Activated CD8-positive, alpha-beta memory T cell treated with anti-CD3 and anti-CD28 coated beads, Interleukin-2, amount 10 ng/mL, durations not matched to agents 7 days and 5 days (primary cell): ENCODE data around the gene PIR. TPM values are rescaled to one million over a fixed set of nuclear protein-coding genes. Genes with fewer than 3 reads are reported as not detected.

Experiments used
- ATAC-seq: fragments of 150-1000 bp; cut with Tn5 transposase; one replicate; pipeline ENCODE4 v1.10.0; 2021; ENCODE audit warnings: moderate library complexity
- CTCF ChIA-PET: fragments of 350-600 bp; sonication (Branson Sonifier 250); formaldehyde crosslinking; loops from one replicate; lab custom pipeline; 2021; ENCODE audit warnings: antibody characterized with exemption; lab: Charles Lee
- DNase-seq: peaks from one replicate; pipeline ENCODE4 v3.0.0-alpha.2; 2020
- H3K27ac Mint-ChIP-seq: one replicate; pipeline ENCODE4 v1.8.0; 2021; ENCODE audit warnings: mild to moderate bottlenecking, mixed read lengths
- H3K27me3 Mint-ChIP-seq: one replicate; pipeline ENCODE4 v1.8.0; 2021; ENCODE audit warnings: mixed read lengths
- H3K36me3 Mint-ChIP-seq: one replicate; pipeline ENCODE4 v1.8.0; 2021; ENCODE audit warnings: mild to moderate bottlenecking, mixed read lengths
- H3K4me1 Mint-ChIP-seq: one replicate; pipeline ENCODE4 v1.8.0; 2021; ENCODE audit warnings: mixed read lengths
- H3K4me3 Mint-ChIP-seq: one replicate; pipeline ENCODE4 v1.8.0; 2021; ENCODE audit warnings: mild to moderate bottlenecking, moderate library complexity, mixed read lengths
- H3K9me3 Mint-ChIP-seq: one replicate; pipeline ENCODE4 v1.8.0; 2022; ENCODE audit warnings: low read depth, mixed read lengths
- total RNA-seq, 2 experiments: library from RNA; stranded (reverse); gene quantifications; one replicate each; pipeline ENCODE4 v1.2.3, GENCODE V29; 2021

PIR gene
- total RNA-seq, 2 experiments from 2014 or later, result 6.2 to 7.0 TPM

DNA sequence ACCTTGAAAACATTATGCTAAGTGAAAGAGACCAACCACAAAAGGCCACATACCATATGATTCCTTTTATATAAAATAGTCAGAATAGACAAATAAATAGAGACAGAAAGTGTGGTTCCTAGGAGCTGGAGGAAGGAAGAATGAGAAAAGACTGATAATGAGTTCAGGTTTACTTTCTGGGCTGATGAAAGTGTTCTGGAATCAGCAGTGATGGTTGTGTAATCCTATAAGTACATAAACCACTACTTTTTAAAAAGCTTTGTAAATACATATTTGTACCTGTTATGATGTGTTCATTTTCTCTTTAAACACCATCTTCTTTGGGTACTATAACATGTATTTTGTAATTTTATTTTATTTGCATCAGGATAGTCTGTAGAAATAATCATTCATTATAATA lies 20.6 kb downstream of the PIR start:
- Mint-ChIP-seq H3K9me3 (no peaks in the 10 kb centered on the region), H3K27me3 (no peaks in the 10 kb centered on the region), H3K4me3 (no peak overlapping the region), H3K36me3 (no peaks in the 10 kb centered on the region), H3K27ac (no peak overlapping the region), H3K4me1 (peaks cover 2% of the 10 kb centered on the region)
- ATAC-seq (no peak), DNase-seq (no peak)
- CTCF ChIA-PET, result no interaction called here

DNA sequence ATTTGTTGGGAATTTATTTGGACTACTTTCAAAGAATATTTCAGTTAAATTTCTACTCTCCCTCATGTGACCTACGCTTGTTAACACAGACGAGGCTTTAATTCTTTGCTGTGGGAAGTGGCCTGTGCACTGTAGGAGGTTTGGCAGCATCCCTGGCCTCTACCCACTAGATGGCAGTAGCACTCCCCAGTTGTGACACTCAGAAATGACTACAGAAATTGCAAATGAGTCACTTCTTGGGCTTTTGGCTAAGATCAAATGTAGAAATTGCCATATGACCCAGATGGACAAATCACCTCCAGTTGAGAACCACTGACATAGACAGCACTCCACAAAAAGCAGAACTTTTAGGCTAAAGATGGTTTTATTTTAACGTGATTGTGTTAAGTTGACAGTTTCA lies 22.1 kb downstream of the PIR start:
- H3K27ac Mint-ChIP-seq, result no peak overlapping the region
- peak; percentile 76 for ATAC-seq
- no peaks in the 10 kb centered on the region for H3K36me3 Mint-ChIP-seq
- no peaks in the 10 kb centered on the region for H3K27me3 Mint-ChIP-seq
- DNase-seq, result peak; percentile 66
- no peaks in the 10 kb centered on the region for H3K9me3 Mint-ChIP-seq
- peaks cover 2% of the 10 kb centered on the region for H3K4me1 Mint-ChIP-seq
- H3K4me3 Mint-ChIP-seq, result no peak overlapping the region
- CTCF ChIA-PET, result interaction anchor here (1.5 to 1.8 kb wide), 2 partner anchors 25 to 171 kb away, joined by 5 read pairs; no protein-coding TSS in a partner anchor

DNA sequence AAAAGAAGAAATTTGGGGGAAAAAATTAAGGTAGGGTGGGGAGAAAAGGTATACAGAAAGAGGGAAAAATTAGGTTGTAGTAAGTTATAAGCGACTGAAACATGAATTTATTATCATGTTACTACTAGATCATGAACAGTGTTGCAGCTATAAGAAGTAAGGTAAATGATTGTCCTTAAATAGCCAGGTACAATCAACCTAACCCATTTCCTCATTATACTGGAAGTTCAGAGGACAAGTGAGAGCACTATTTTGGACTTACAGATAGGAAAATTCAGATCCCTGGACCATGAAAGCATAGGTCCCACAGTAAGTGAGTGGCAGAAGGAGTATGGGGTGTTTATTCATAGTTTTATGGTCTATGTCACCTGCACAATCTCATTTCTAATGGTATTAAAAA lies 23.5 kb downstream of the PIR start:
- no peak for ATAC-seq
- Mint-ChIP-seq H3K27me3 (peaks cover 4% of the 10 kb centered on the region), H3K9me3 (no peaks in the 10 kb centered on the region), H3K4me1 (peaks cover 2% of the 10 kb centered on the region), H3K36me3 (no peaks in the 10 kb centered on the region), H3K4me3 (no peak overlapping the region), H3K27ac (no peak overlapping the region)
- DNase-seq, result no peak
- CTCF ChIA-PET, result interaction anchor here (0.6 to 1.0 kb wide), 2 partner anchors 116 to 122 kb away, joined by 3 read pairs; no protein-coding TSS in a partner anchor

DNA sequence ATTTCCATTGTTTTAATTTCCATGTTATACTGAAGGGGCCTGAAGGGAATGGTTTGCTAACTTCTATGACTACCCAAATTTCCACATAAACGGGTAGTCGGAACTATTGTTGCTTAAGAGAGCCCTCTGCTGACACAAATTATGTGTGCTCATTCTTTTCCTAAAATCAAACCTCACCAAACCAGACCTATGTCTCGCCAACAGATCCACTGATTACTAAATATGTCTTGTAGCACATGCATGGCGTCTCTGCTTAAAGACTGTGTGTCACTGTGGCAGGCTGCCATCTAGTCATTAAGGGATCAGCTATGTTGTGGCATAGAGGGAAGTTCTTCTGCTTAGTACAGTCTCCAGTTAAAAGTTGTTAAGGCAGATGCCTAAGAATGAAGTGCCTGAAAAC lies 25.1 kb downstream of the PIR start:
- no peak for DNase-seq
- no peaks in the 10 kb centered on the region for H3K9me3 Mint-ChIP-seq
- H3K4me1 Mint-ChIP-seq, result peaks cover 2% of the 10 kb centered on the region
- peaks cover 7% of the 10 kb centered on the region for H3K27me3 Mint-ChIP-seq
- CTCF ChIA-PET, result interaction anchor here (0.5 to 2.9 kb wide), 5 partner anchors 25 to 500 kb away, joined by 3 to 13 read pairs (median 3); partner anchors contain the start of gene PIR
- no peak for ATAC-seq
- no peaks in the 10 kb centered on the region for H3K36me3 Mint-ChIP-seq
- H3K4me3 Mint-ChIP-seq, result no peak overlapping the region
- H3K27ac Mint-ChIP-seq, result no peak overlapping the region

DNA sequence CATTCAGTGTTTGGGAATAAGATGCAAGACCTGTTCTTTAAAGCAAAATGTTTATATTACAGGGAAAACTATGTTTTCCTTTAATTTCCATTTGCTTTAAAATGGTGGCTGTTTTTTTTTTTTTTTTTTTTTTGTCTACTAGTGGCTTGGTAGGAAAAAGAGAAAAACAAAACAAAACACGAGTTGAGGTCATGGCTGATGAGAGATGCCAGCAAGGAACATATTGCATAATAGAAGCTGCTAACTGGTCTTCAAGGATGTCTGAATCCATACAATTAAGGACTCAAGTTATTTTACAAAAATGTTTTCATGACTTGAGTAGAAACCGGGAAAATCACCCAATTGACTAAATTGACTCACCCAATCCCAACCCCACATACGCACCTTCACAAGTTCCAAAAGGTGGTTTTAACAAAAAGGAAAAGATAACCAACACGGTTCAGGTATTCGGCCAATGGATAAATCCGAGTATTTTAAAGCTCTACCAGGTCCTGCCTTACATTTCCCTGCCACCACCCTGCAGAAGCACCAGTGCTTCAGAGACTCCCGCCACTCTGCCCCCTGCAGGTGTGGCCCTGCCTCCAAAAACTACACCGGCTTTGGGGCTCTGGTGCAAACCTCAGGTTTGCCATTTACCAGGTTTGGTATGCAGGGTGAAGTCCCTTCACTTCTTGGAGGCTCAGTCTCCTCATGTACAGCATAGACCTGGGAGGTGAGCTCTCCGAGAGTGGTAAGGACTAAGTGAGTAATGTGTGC lies 27.1 kb downstream of the PIR start:
- CTCF ChIA-PET, result interaction anchor here (0.7 to 2.9 kb wide), 2 partner anchors 9 to 166 kb away, joined by 4 to 13 read pairs; no protein-coding TSS in a partner anchor
- DNase-seq (no peak), ATAC-seq (no peak)
- H3K27ac Mint-ChIP-seq, result no peak overlapping the region
- H3K36me3 Mint-ChIP-seq, result no peaks in the 10 kb centered on the region
- H3K4me3 Mint-ChIP-seq, result no peak overlapping the region
- no peaks in the 10 kb centered on the region for H3K9me3 Mint-ChIP-seq
- H3K4me1 Mint-ChIP-seq, result peaks cover under 1% of the 10 kb centered on the region
- peaks cover 7% of the 10 kb centered on the region for H3K27me3 Mint-ChIP-seq

GRCh38 chrX:15465347-15465746 lies 27.8 kb downstream of the PIR start:
- CTCF ChIA-PET, result no interaction called here
- H3K27ac Mint-ChIP-seq, result no peak overlapping the region
- H3K9me3 Mint-ChIP-seq, result no peaks in the 10 kb centered on the region
- no peak overlapping the region for H3K4me3 Mint-ChIP-seq
- H3K4me1 Mint-ChIP-seq, result no peaks in the 10 kb centered on the region
- peaks cover 7% of the 10 kb centered on the region for H3K27me3 Mint-ChIP-seq
- no peaks in the 10 kb centered on the region for H3K36me3 Mint-ChIP-seq
- DNase-seq, result no peak
- ATAC-seq, result no peak

DNA sequence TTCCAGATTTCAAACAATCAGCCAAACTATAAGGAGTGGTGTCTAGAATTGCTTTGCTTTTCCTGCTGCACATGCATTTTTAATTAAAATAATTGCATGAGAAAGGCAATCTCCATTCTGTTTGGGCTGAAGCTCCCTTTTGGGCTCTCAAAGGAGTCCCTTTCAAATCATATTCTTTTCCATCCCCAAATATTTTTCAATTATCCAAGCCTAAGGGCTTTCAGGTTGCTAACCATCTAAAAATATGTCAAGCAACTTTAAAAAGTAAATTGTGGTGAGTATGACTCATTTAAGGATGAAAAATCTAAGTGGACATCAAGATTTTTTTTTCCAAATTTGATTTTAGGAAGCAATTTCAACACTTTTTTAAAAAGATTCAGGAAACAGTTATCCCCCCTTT lies 28.4 kb downstream of the PIR start:
- Mint-ChIP-seq H3K27me3 (peaks cover 7% of the 10 kb centered on the region), H3K4me3 (no peak overlapping the region), H3K36me3 (no peaks in the 10 kb centered on the region), H3K27ac (no peak overlapping the region), H3K9me3 (no peaks in the 10 kb centered on the region), H3K4me1 (no peaks in the 10 kb centered on the region)
- ATAC-seq (no peak), DNase-seq (no peak)
- CTCF ChIA-PET, result no interaction called here

GRCh38 chrX:15451913-15452312 lies 41.2 kb downstream of the PIR start:
- CTCF ChIA-PET, result no interaction called here
- Mint-ChIP-seq H3K4me1 (no peaks in the 10 kb centered on the region), H3K4me3 (no peak overlapping the region), H3K36me3 (no peaks in the 10 kb centered on the region), H3K27ac (no peak overlapping the region), H3K27me3 (no peaks in the 10 kb centered on the region), H3K9me3 (no peaks in the 10 kb centered on the region)
- DNase-seq, result no peak
- ATAC-seq, result no peak

DNA sequence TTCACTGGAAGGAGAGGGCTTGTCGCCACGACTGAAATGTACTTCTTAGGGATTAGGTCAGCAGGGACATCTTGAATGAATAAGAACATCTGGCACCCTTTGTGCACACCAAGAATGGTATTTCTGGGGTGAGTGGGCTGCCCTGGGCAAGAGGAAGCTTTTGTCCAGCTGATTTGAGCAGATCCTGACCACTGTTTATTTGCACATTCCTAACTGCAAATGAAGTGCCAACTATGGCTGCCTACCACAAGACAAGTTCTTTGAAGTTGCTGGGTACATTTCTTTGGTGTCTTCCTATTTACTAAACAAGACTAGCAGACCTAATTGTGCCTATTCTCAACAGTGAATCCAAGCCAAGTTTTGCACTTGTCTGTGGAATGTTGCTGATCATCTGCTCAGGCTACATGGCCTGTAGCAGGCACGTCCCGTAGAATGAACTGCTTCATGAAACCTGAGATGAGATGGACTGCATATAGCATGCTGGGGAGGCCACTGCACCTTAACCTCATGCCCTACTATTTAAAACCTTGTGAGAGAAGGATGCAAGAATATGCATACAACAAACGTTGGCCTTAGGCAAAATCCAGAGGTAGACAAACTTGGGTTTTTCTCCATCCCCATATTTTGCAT lies 45.0 kb downstream of the PIR start:
- CTCF ChIA-PET, result no interaction called here
- H3K4me3 Mint-ChIP-seq, result no peak overlapping the region
- DNase-seq (no peak), ATAC-seq (no peak)
- no peaks in the 10 kb centered on the region for H3K36me3 Mint-ChIP-seq
- no peaks in the 10 kb centered on the region for H3K27me3 Mint-ChIP-seq
- no peaks in the 10 kb centered on the region for H3K9me3 Mint-ChIP-seq
- no peaks in the 10 kb centered on the region for H3K4me1 Mint-ChIP-seq
- no peak overlapping the region for H3K27ac Mint-ChIP-seq

GRCh38 chrX:15441464-15441863 lies 51.7 kb downstream of the PIR start:
- H3K27ac Mint-ChIP-seq, result no peak overlapping the region
- no peaks in the 10 kb centered on the region for H3K9me3 Mint-ChIP-seq
- CTCF ChIA-PET, result no interaction called here
- H3K27me3 Mint-ChIP-seq, result peaks cover 2% of the 10 kb centered on the region
- no peaks in the 10 kb centered on the region for H3K36me3 Mint-ChIP-seq
- H3K4me1 Mint-ChIP-seq, result no peaks in the 10 kb centered on the region
- DNase-seq, result no peak
- ATAC-seq, result no peak
- H3K4me3 Mint-ChIP-seq, result no peak overlapping the region

DNA sequence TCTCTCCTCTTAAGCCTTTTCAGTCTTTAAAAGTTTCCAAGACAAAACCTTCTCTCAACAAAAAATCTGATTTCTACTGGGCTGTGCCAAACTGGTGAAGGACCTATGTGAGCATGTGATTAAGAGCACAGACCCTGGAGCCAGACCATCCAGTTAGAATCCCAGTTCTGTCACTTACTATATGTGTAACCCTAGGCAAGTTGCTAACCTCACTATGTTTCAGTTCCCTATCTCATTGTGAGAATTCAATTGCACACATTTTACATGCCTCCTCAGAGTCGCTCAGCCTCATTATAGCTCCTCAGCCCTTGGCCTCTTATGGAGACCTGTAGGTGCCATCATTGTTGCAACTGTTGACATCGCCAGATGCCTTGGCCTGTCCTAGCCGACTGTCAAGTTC lies 54.8 kb downstream of the PIR start:
- no peaks in the 10 kb centered on the region for H3K4me1 Mint-ChIP-seq
- no peak overlapping the region for H3K27ac Mint-ChIP-seq
- DNase-seq (no peak), ATAC-seq (no peak)
- H3K4me3 Mint-ChIP-seq, result no peak overlapping the region
- peaks cover 6% of the 10 kb centered on the region for H3K27me3 Mint-ChIP-seq
- H3K36me3 Mint-ChIP-seq, result no peaks in the 10 kb centered on the region
- no peaks in the 10 kb centered on the region for H3K9me3 Mint-ChIP-seq
- CTCF ChIA-PET, result no interaction called here

- no peak overlapping the region for H3K4me3 Mint-ChIP-seq
- no peaks in the 10 kb centered on the region for H3K9me3 Mint-ChIP-seq
- H3K27me3 Mint-ChIP-seq, result peaks cover 12% of the 10 kb centered on the region
- no peak for ATAC-seq
- no peak overlapping the region for H3K27ac Mint-ChIP-seq
- H3K36me3 Mint-ChIP-seq, result no peaks in the 10 kb centered on the region
- no peaks in the 10 kb centered on the region for H3K4me1 Mint-ChIP-seq
- DNase-seq, result no peak
- CTCF ChIA-PET, result no interaction called here
These were observed 55.4 kb downstream of the PIR start for GRCh38 chrX:15437724-15438123.

DNA sequence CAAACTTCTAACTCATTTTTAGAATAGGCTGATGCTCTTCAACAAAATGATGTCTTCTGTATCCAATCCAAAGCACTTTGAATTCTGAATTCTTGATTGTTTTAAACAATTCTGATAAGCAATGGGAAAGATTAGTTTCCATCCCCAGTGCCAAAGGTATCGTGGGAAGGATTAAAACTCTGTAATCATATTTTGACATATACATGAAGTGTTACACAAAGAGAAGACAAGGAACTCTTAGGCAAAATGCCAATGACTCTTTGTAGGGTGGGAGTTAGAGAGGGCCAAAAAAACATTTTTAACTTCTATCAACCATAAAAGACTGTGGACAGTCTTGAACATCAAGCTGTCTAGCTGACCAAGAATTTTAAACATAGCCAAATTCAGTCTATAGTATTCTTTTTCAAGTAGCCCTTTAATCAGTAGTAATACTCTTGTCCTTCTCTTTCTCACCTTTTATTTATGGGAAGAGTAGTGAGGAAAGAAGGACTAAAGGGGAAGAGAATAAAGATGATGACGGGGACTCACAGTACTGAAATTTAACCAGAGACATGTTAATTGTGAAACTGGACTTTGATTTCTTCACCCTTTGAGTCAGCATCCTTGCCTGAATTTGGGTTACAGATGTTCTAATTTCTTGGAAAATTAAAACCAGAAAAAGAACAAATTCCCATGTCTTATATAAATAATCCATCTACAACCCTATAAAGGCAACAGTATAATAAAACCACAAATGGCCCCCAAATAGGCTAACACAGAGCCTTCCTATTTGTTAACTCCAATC lies 57.1 kb downstream of the PIR start:
- Mint-ChIP-seq H3K36me3 (no peaks in the 10 kb centered on the region), H3K27ac (no peak overlapping the region), H3K9me3 (no peaks in the 10 kb centered on the region), H3K4me1 (no peaks in the 10 kb centered on the region), H3K27me3 (peaks cover 19% of the 10 kb centered on the region), H3K4me3 (no peak overlapping the region)
- DNase-seq, result no peak
- no peak for ATAC-seq
- CTCF ChIA-PET, result no interaction called here
